Measurements from ENCODE around the gene ARAP3. TPM values are rescaled to one million over a fixed set of nuclear protein-coding genes. Genes with fewer than 3 reads are reported as not detected.

Gene ARAP3
- total RNA-seq, 1 donor from 2014 or later: 8.3 TPM

Other genes starting within 250 kb of the ARAP3 start
- gene PCDHGC3, start 206.3 kb downstream of the ARAP3 start, total RNA-seq: 0.07 TPM in 1 of 2 replicates, not detected in the other
- 0.37 TPM in 1 of 2 replicates, not detected in the other for gene PCDHGC4, start 197.2 kb downstream of the ARAP3 start, total RNA-seq
- not detected in 2 replicates for gene PCDHGC5, start 193.1 kb downstream of the ARAP3 start, total RNA-seq
- gene DIAPH1, start 63.2 kb downstream of the ARAP3 start, total RNA-seq: 273 and 283 TPM in 2 replicates
- gene HDAC3, start 45.4 kb downstream of the ARAP3 start, total RNA-seq: 77.6 and 87.0 TPM in 2 replicates
- 18.2 and 19.3 TPM in 2 replicates for gene RELL2, start 45.2 kb downstream of the ARAP3 start, total RNA-seq
- 59.0 and 60.5 TPM in 2 replicates for gene FCHSD1, start 30.8 kb downstream of the ARAP3 start, total RNA-seq
- gene PCDH1, start 196.2 kb upstream of the ARAP3 start, total RNA-seq: not detected in 2 replicates
- gene DELE1, start 241.6 kb upstream of the ARAP3 start, total RNA-seq: 78.6 and 81.6 TPM in 2 replicates

Data from T-helper 1 cell treated with Interleukin-12 subunit alpha and Interleukin-12 subunit beta and Interleukin-4 antibody, amounts not matched to agents 30 ng/mL and 1 ng/mL, for 36 hours (primary cell).